ENCODE results near the gene PRMT5.

- TF ChIP-seq CTCF (IDR thresholded peaks at IDR 0.05) = no peak
- TF ChIP-seq POLR2AphosphoS5 (IDR thresholded peaks at IDR 0.05) = no peak
Measured at GRCh38 chr14:22974530-22975313, 45.5 kb upstream of the PRMT5 start.
